ENCODE measurements around the gene GRK7. TPM values are rescaled to one million over a fixed set of nuclear protein-coding genes. Genes with fewer than 3 reads are reported as not detected.

GRK7 gene
- total RNA-seq, 1 donor from 2014 or later, result 0.12 TPM

DNA sequence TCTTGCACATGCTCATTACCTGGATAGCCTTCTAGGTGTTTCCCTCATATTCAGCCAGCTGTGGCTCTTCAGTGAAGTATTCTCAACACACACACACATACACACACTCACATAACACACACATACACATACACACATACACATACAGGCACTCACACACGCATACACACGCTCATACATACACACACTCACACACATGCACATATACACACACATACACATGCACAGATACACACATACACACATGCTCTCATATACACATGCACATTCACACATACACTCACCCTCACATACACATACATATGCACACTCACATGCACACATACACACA is 41.2 kb downstream of the GRK7 start:
- no peak overlapping the region for H3K27ac ChIP-seq
- TF ChIP-seq, protein P1, sequence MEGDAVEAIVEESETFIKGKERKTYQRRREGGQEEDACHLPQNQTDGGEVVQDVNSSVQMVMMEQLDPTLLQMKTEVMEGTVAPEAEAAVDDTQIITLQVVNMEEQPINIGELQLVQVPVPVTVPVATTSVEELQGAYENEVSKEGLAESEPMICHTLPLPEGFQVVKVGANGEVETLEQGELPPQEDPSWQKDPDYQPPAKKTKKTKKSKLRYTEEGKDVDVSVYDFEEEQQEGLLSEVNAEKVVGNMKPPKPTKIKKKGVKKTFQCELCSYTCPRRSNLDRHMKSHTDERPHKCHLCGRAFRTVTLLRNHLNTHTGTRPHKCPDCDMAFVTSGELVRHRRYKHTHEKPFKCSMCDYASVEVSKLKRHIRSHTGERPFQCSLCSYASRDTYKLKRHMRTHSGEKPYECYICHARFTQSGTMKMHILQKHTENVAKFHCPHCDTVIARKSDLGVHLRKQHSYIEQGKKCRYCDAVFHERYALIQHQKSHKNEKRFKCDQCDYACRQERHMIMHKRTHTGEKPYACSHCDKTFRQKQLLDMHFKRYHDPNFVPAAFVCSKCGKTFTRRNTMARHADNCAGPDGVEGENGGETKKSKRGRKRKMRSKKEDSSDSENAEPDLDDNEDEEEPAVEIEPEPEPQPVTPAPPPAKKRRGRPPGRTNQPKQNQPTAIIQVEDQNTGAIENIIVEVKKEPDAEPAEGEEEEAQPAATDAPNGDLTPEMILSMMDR (IDR thresholded peaks at IDR 0.05), result no peak
- H3K9me3 ChIP-seq, result no peaks in the 10 kb centered on the region
- no peaks in the 10 kb centered on the region for H3K36me3 ChIP-seq
- peak; percentile 9 for ATAC-seq
- no peaks in the 10 kb centered on the region for H3K27me3 ChIP-seq
- intact Hi-C loops (cut with DNase I), result no loop called here
- no peaks in the 10 kb centered on the region for H3K4me1 ChIP-seq
- DNase-seq, result no peak
- no peak overlapping the region for H3K4me3 ChIP-seq

DNA sequence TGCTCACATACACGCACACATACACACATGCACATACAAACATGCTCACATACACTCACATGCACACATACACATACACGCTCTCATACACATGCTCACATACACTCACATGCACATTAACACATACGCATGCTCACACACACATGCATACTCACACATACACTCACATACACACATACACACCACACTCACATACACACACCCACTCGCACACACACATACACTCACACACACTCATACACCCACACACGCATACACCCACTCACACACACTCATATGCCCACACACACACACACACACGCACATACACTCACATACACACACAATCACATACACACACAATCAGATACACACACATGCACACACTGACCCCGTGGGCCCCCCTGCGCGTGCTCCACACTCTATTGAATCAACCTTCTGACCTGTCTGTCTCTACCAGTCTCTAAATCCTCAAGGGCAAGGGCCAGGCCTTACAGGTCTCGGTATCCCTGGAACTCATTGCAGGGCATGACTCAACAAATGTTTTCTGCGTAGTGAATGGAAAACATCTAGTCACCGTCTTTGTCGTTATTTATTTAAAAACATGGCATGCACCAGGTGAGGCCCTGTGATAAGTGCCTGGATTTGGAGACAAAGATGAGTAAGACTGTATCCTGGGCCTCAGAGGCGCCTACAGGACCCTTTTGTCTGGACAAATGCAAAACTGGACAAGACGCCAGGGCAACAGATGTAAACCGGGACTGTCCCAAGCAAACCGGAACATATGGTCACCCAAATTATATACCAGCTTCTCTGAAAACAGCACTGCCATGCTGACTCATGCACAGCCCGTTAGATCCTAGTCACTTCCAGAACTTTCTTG is 41.8 kb downstream of the GRK7 start:
- no peaks in the 10 kb centered on the region for H3K4me1 ChIP-seq
- no peaks in the 10 kb centered on the region for H3K9me3 ChIP-seq
- DNase-seq, result no peak
- ATAC-seq, result peak; percentile 12
- no peaks in the 10 kb centered on the region for H3K36me3 ChIP-seq
- H3K27ac ChIP-seq, result no peak overlapping the region
- no peaks in the 10 kb centered on the region for H3K27me3 ChIP-seq
- no peak overlapping the region for H3K4me3 ChIP-seq
- intact Hi-C loops (cut with DNase I), result no loop called here
- TF ChIP-seq, protein P1 (IDR thresholded peaks at IDR 0.05), result no peak

DNA sequence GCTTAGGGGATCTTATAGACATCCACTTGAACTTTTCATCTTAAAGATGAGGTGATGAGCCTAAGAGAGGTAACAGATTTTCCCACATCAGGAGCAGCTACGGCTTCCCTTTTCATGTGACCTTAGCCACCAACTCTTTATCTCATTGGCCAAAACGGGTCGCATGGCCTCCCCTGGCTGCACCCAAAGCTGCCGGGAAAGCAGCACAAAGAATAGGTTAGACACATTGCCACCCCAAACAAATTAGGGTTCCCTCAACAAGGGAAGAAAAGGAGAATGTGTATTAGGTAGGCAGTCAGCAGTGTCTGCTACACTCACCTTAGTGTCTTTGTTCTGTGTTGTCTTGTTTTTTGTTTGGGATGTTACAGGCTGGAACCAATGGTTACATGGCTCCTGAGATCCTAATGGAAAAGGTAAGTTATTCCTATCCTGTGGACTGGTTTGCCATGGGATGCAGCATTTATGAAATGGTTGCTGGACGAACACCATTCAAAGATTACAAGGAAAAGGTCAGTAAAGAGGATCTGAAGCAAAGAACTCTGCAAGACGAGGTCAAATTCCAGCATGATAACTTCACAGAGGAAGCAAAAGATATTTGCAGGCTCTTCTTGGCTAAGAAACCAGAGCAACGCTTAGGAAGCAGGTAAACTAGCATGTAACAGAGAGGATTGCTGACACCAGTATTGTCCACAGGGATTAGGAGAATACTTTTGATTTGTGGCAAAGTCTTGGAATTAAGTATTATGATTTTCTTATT is 44.2 kb downstream of the GRK7 start:
- DNase-seq (no peak), ATAC-seq (no peak)
- TF ChIP-seq, protein P1 (IDR thresholded peaks at IDR 0.05), result no peak
- H3K27me3 ChIP-seq, result no peaks in the 10 kb centered on the region
- intact Hi-C loops (cut with DNase I), result no loop called here
- no peaks in the 10 kb centered on the region for H3K9me3 ChIP-seq
- H3K36me3 ChIP-seq, result no peaks in the 10 kb centered on the region
- no peak overlapping the region for H3K4me3 ChIP-seq
- H3K27ac ChIP-seq, result no peak overlapping the region
- no peaks in the 10 kb centered on the region for H3K4me1 ChIP-seq

DNA sequence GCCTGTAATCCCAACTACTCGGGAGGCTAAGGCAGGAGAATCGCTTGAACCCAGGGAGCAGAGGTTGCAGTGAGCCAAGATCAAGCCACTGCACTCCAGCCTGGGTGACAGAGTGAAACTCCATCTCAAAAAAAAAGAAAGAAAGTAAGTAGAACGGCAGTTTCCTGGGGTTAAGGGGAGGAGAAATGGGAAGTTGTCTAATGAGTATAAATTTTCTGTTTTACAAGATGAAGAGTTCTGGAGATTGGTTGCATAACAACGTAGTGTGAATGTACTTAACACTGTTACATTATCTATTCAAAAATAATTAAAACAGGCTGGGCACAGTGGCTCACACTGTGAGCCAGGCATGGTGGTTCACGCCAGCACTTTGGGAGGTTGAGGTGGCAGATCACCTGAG is 45.4 kb downstream of the GRK7 start:
- Histone ChIP-seq H3K27ac (no peak overlapping the region), H3K27me3 (no peaks in the 10 kb centered on the region), H3K36me3 (no peaks in the 10 kb centered on the region), H3K4me3 (no peak overlapping the region), H3K4me1 (no peaks in the 10 kb centered on the region), H3K9me3 (no peaks in the 10 kb centered on the region)
- DNase-seq (no peak), ATAC-seq (no peak)
- intact Hi-C loops (cut with DNase I), result no loop called here
- TF ChIP-seq, protein P1 (IDR thresholded peaks at IDR 0.05), result no peak

DNA sequence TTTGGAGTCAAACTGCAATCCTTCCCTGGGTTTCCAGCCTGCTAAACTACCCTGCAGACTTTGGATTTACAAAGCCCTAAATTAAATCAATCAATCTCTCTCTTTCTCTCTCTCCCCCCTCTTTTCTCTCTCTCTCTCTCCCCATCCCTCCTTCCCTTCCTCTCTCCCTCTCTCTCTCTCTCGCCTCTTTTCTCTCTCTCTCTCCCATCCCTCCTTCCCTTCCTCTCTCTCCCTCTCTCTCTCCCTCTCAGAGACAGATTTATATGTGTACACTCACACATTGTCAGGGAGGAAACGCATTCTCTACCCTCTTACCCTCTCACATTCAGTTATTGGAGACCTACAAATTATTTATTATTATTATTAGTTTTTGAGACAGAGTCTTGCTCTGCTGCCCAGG is 47.0 kb downstream of the GRK7 start:
- intact Hi-C loops (cut with DNase I), result no loop called here

More for the DNA sequence above, 47.0 kb downstream of the GRK7 start:
- Histone ChIP-seq H3K27me3 (no peaks in the 10 kb centered on the region), H3K27ac (no peak overlapping the region), H3K4me1 (no peaks in the 10 kb centered on the region), H3K36me3 (no peaks in the 10 kb centered on the region), H3K4me3 (no peak overlapping the region), H3K9me3 (no peaks in the 10 kb centered on the region)
- no peak for ATAC-seq
- no peak for DNase-seq
- TF ChIP-seq, protein P1 (IDR thresholded peaks at IDR 0.05), result no peak

All from upper lobe of right lung (tissue), 1 donor.